ENCODE results near the gene S100A1.
"Not testable (repeated sequence)": the region's sequence is repeated elsewhere in the genome, so short reads cannot be mapped to it uniquely, and the experiment has no call there.

Gene S100A1

GRCh38 chr1:153659656-153660055 is 31.4 kb downstream of the S100A1 start:
- DNase-seq = no peak

GRCh38 chr1:153661111-153661708 is 33.0 kb downstream of the S100A1 start:
- no peak for DNase-seq

GRCh38 chr1:153662269-153662668 is 34.0 kb downstream of the S100A1 start:
- DNase-seq = no peak

- no peak for DNase-seq
Observed at GRCh38 chr1:153663211-153663610, 35.0 kb downstream of the S100A1 start.

GRCh38 chr1:153667439-153667838 is 39.2 kb downstream of the S100A1 start:
- DNase-seq = no peak

- DNase-seq = not testable (repeated sequence)
Observed at GRCh38 chr1:153668672-153669071, 40.4 kb downstream of the S100A1 start.

- DNase-seq = no peak
Observed at GRCh38 chr1:153669606-153670005, 41.4 kb downstream of the S100A1 start.

- no peak for DNase-seq
Observed at GRCh38 chr1:153670257-153670858, 42.1 kb downstream of the S100A1 start.

- DNase-seq = peak; percentile 94 to 96
Observed at GRCh38 chr1:153670859-153671627, 42.8 kb downstream of the S100A1 start, which contains the start of gene ILF2. TSS of gene ILF2 (minus strand) at chr1:153670993. CDS start at chr1:153670922, 71 bp downstream.

- peak; percentile 77 to 81 for DNase-seq
Observed at GRCh38 chr1:153671628-153672353, 43.6 kb downstream of the S100A1 start.

GRCh38 chr1:153673511-153673910 is 45.3 kb downstream of the S100A1 start:
- no peak for DNase-seq

GRCh38 chr1:153677718-153678518 is 49.7 kb downstream of the S100A1 start:
- DNase-seq = peak; percentile 69 to 73

- peak; percentile 38 to 52 for DNase-seq
Observed at GRCh38 chr1:153678519-153679336, 50.5 kb downstream of the S100A1 start, which contains the start of gene NPR1. TSS of gene NPR1 (plus strand) at chr1:153678688. CDS start at chr1:153679109, 421 bp downstream.

GRCh38 chr1:153679337-153680119 is 51.3 kb downstream of the S100A1 start:
- peak; percentile 44 to 47 for DNase-seq

- DNase-seq = no peak
Observed at GRCh38 chr1:153680120-153680403, 51.8 kb downstream of the S100A1 start.
